Activated CD4-positive, CD25-positive, alpha-beta regulatory T cell treated with anti-CD3 and anti-CD28 coated beads, Interleukin-2, amount 50 U/mL, for 72 hours (primary cell): ENCODE results near the gene UBASH3A.

ENCODE experiments used
- DNase-seq: peaks from one replicate; pipeline ENCODE4 v3.0.0; 2021

The UBASH3A gene

GRCh38 chr21:42375506-42375905 is 28.2 kb upstream of the UBASH3A start:
- DNase-seq: no peak

GRCh38 chr21:42375966-42376337 is 27.8 kb upstream of the UBASH3A start:
- no peak for DNase-seq

DNA sequence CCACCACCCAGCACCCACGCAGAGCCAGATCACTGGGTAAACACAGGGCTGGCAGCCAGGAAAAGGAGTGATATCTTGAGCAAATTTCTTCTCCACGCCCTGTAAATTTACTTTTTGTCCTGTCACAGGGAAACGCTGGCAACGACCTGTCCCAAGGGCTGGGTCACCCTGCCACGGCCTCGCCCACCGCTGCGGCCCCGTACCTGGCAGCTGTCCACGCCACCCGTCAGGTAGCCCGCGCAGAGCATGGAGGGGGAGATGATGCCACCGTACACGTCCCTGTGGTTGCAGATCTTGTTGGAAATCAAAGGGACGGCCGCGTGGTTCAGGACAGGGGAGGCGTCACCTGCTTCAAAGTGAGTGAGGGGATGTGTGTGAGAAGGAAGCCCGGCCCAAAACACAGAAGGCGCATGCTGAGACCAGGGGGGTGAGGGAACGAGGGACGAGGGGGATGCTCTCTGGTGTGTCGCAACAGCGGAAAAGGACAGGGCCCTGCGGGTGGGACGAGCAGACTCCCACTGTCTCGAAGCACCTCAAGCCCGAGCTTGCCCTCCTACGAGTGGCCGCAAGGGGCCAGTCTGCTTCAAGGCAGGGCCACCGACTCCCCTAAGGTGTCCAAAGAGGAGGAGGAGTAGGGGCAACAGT is 27.2 kb upstream of the UBASH3A start:
- no peak for DNase-seq

GRCh38 chr21:42377211-42377950 is 26.3 kb upstream of the UBASH3A start:
- DNase-seq: no peak

DNA sequence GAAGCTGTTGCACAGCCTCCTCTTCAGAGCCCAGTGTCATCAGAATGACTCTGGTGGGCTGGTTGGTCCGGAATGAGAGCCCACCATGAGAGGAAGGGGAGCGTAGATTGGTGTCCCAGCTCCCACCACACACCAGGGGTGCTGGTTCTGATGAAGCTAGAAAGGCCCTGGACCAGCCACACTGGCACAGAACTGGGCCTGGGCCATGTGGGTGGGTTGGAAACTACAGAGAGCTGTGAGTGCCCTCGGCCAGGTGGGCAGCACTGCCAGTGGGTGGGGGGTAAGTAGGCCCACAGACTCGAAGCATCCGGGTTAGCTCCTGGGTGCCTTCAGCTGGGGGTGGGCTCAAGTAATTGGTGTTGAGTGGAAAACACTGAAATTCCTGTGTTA is 25.8 kb upstream of the UBASH3A start:
- DNase-seq: no peak

DNA sequence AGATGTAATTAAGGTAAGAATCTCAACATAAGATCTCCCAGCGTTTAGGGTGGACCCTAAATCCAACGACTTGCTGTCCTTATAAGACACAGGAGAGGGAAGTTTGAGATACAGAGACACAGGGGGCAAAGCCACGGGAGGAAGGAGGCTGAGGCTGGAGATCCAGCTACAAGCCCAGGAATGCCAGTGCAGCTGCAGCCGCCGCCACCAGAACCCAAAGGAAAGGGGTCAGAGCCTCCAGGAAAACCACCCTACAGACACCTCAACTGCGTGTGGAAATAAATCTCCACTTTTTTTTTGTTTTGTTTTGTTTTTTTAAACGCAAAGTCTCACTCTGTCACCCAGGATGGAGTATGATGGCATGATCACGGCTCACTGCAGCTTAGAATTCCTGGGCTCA is 25.3 kb upstream of the UBASH3A start:
- DNase-seq: no peak

DNA sequence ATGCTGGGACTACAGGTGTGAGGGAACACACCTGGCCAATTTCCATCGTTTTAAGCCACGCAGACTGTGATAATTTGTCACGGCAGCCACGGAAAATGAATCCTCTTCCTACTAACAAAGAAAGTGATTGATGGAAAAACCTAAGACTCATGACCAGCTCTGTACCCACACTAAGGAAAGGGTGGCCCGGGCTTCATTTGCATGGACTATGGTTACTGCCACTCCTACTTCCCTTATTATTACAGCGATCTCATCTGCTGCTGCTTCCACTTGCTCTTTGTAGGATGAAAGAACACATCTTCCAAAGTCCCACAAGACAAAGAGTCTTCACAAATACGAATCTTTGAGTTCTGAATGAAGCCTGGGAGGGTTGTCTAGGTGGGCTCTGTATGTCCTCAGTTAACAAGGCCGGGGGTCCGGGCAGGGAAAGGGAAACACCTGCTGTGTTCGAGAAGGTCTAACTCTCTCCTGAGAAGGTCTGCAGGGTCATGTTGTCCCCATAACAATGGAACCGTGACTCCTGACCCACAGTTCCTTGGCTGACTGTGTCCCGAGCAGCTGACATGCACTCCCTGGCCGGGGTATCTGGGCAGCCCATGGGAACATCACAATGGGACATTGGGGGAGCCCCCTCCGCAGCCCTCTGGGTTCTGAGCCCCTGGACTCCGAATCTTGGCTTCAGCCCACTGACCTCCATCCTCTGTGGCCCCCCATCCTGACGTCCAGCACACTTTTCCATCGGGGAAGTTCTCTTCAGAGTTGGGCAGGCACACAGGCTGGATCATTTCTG is 24.1 kb upstream of the UBASH3A start:
- no peak for DNase-seq

- no peak for DNase-seq
These were observed 22.2 kb upstream of the UBASH3A start for GRCh38 chr21:42381347-42381984.

- DNase-seq: no peak
These were observed 20.8 kb upstream of the UBASH3A start for GRCh38 chr21:42382915-42383314.

- no peak for DNase-seq
These were observed 20.4 kb upstream of the UBASH3A start for GRCh38 chr21:42383331-42383730.

DNA sequence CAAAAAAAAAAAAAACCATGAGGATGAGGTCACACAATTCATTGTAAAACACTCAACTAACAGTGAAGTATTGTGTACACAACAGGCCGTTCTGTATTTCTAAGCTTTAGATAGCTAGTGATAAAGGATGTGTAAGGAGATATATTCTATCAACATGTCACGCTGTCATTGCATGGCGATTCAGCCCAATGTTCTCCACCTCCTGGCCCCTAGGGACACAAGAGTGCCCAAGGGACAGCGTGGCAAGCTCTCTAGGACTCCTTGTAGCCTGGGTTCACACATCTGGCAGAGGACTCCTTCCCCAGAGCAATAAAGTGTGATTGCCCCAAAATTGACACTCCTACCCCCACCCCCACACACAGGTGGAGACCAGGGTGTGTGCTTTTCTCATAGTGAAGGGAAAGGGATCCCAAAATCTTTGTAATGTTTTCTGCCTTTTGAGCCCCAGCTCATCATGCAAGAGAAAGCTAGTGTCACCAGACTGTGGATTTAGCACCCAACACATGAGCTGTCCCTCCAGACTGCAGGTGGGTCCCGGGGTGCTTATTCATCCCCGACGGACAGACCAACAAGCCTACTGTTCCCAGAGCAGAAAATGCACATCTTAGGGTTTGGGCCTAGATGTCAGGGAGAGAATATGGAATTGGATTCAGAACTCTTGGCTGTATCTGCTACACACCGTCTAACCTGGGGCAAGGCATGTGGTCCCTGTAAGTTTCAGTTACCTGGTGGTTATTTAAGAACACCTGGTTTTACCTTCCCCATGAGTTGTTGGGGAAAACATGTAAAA is 19.4 kb upstream of the UBASH3A start:
- no peak for DNase-seq

- no peak for DNase-seq
These were observed 18.7 kb upstream of the UBASH3A start for GRCh38 chr21:42384989-42385388.

DNA sequence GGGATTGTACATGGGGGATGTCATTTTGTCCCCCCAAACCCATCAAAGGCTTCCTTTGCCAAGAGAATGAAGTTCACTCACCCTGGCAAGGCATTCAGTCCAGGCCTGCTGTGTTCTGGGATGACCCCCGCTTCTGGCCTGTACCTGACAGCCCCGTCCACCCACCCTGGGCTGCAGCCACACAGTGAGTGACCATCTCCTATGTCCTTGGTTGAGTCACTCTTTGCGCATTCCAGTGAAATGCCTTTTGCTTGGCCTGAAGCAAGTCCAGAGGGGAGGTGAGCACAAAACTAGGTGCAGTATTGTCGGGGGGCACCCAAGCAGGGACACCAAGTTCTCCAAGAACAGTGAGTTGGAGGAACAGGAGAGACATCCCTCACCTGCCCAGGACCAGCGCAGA is 18.1 kb upstream of the UBASH3A start:
- DNase-seq: no peak

DNA sequence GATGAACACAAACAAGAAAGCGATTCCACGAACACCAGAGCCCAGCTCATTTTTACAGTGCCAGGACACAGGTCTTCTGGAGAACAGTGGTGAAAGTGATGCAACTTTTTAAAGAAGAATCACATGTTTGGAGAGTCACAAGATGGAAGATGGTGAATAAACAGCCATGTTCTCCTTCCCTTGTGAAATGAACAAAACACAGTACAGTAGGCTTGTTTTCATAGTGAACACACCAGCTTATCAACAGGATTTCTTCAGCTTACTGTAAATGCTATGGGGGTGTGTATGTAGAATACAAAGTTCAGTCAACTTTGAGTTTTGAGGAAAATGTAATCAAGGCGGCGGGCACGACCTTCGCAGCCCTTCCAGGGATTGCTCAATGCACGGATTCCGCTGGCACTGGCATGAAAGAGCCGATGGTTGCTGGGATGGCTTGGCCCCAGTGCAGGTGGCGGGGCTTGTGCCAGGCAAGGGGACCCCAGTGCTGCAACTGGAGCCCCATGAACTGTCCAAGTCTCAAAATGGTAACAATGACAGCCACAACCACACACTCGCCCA is 17.6 kb upstream of the UBASH3A start:
- DNase-seq: no peak

- DNase-seq: no peak
These were observed 16.5 kb upstream of the UBASH3A start for GRCh38 chr21:42387164-42387563.

- DNase-seq: no peak
These were observed 15.8 kb upstream of the UBASH3A start for GRCh38 chr21:42387843-42388340.

DNA sequence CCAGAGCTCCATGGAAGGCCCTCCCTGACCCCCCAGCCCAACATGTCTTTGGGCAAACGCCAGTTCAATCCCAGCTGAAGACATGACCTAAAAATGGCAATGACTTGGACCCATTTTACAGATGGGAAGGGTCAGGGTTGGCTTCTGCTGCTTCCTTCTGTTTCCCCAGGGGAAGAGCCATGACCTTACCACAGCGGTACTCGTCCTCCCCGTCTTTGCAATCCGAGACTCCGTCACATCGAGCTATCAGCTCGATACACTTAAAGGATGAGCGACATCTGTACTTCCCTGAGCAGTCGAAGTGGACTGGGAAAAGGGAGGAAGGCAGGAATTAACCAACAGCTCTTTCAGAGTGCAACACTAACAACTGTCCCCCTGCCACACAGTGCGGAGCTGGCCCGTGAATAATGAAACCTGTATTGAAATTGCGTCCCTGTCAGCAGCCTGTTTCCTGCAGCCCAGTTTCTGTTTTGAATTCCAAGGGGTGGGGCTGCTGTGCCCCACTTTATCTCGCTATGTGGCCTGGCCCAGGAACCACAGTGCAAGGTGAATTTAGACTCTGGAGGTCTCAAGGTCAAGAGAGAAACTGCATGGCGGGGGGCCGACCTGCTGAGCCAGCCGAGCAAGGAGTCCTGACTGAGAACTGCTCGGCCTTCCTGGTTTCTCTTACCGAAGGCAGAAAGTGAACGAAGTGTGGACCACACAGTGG is 14.8 kb upstream of the UBASH3A start:
- no peak for DNase-seq

- DNase-seq: no peak
These were observed 14.3 kb upstream of the UBASH3A start for GRCh38 chr21:42389449-42389835.

DNA sequence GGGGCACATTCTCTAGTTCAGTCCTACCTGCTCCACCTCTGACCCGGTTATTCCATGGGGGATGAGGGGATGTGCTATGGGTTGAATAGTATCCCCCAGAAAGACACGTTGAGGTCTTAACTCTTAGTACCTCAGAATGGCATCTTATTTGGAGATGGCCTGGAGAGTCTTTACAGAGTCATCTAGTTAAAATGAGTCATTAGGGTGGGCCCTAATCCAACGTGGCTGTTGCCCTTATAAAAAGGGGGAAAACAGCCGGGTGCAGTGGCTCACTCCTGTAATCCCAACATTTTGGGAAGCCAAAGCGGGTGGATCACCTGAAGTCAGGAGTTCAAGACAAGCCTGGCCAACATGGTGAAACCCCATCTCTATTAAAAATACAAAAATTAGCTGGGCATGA is 13.5 kb upstream of the UBASH3A start:
- no peak for DNase-seq

DNA sequence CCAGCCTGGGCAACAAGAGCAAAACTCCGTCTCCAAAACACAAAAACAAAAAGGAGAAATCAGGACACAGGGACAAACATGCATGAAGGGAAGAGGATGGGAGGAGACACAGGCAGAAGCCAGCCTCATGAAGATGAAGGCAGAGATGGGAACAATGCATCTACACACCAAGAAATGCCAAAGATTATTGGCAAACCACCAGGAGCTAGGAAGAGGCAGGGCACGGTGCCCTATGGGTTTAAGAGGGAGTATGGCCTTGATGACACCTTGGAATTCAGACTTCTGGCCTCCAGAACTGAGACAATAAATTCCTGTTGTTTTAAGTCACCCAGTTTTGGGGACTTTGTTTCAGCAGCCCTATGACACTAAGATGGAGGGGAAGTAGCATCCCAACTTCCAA is 13.0 kb upstream of the UBASH3A start:
- no peak for DNase-seq

- no peak for DNase-seq
These were observed 12.4 kb upstream of the UBASH3A start for GRCh38 chr21:42391297-42391696.
